Measurements from ENCODE around the gene CTXN3.

DNA sequence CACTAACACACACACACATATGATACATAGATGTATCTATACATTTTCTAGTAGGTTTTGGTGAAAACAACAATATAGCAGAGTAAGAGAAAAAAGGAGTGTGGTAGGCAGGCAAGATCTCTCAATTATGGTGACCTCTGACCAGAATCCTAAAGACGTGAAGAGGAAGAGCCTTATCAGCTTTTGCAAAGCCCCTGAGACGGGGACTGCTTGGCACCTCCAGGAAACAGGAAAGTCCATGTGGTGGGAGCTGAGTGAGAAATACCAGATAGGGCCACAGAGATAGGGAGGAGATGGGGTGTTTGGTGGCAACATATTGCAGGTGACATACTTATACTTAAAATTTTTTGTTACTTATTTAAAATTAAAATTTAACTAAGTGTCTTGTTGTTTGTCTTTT lies 39.9 kb upstream of the CTXN3 start:
- TF ChIP-seq GATA3 (IDR thresholded peaks at IDR 0.05; ENCODE audit: low read depth, low read length) = no peak
- no peak for TF ChIP-seq GATA2 (IDR thresholded peaks at IDR 0.05; ENCODE audit: low read depth, low read length)

Data from SH-SY5Y (cell line).